Sigmoid colon (tissue), 4 donors: Measurements from ENCODE around the gene TRAF2.

Source experiments
- EP300 ChIP-seq, 4 donors: sonication (generic); formaldehyde crosslinking; IDR thresholded peaks; one replicate each; pipeline ENCODE4 v1.6.1; 2017; ENCODE audit warnings: antibody characterized with exemption in 4 of 4
- POLR2A ChIP-seq, 2 donors: fragments of 450-650 bp; IDR thresholded peaks; one replicate each; pipeline ENCODE4 v1.6.1; 2016; ENCODE audit warnings: antibody characterized with exemption in 2 of 2, mild to moderate bottlenecking in 2 of 2, moderate library complexity in 2 of 2
- POLR2AphosphoS5 ChIP-seq, 4 donors: sonication (generic); formaldehyde crosslinking; IDR thresholded peaks; one replicate each; pipeline ENCODE4 v1.6.1; 2017; ENCODE audit warnings: antibody characterized with exemption in 4 of 4
- TF ChIP-seq, protein P1 (sequence below), 4 experiments: fragments of 450-650 bp in 3 of 4; fragments of 200-600 bp in 1 of 4; IDR thresholded peaks; one replicate each; pipeline ENCODE4 v1.5.1; 2016 to 2019; ENCODE audit warnings: antibody characterized with exemption in 4 of 4, mild to moderate bottlenecking in 3 of 4, moderate library complexity in 2 of 4

DNA sequence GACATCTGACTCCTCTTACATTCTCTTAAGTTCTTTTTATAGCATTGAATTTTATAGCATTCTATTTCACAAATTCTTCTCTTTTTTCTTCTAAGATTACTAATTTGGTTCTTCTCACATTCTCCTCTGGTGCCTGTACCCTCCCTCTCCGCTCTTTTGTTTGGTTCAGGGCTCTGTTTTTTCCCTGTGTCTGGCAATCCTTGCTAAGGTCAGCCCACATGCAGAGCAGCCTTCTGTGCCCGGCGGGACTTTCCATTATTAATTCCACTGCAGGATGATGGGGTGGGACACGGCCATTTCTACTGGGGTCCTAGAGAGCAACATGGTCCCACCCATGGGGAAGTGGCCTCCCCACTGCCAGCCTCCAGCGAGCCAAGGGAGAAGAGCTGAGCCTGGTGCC lies 9.8 kb upstream of the TRAF2 start:
- TF ChIP-seq, protein P1, sequence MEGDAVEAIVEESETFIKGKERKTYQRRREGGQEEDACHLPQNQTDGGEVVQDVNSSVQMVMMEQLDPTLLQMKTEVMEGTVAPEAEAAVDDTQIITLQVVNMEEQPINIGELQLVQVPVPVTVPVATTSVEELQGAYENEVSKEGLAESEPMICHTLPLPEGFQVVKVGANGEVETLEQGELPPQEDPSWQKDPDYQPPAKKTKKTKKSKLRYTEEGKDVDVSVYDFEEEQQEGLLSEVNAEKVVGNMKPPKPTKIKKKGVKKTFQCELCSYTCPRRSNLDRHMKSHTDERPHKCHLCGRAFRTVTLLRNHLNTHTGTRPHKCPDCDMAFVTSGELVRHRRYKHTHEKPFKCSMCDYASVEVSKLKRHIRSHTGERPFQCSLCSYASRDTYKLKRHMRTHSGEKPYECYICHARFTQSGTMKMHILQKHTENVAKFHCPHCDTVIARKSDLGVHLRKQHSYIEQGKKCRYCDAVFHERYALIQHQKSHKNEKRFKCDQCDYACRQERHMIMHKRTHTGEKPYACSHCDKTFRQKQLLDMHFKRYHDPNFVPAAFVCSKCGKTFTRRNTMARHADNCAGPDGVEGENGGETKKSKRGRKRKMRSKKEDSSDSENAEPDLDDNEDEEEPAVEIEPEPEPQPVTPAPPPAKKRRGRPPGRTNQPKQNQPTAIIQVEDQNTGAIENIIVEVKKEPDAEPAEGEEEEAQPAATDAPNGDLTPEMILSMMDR (IDR thresholded peaks at IDR 0.05), result no peak
- TF ChIP-seq POLR2A (IDR thresholded peaks at IDR 0.05), result no peak
- TF ChIP-seq EP300 (IDR thresholded peaks at IDR 0.05), result no peak
- no peak for TF ChIP-seq POLR2AphosphoS5 (IDR thresholded peaks at IDR 0.05)
